ENCODE data around the gene PLIN4.

GRCh38 chr19:4557971-4558941, 40.0 kb upstream of the PLIN4 start:
- TF ChIP-seq MAX (IDR thresholded peaks at IDR 0.05; ENCODE audit: low read depth, low read length) = no peak
- TF ChIP-seq CTCF (IDR thresholded peaks at IDR 0.05; ENCODE audit: low read depth, low read length) = peak; percentile 73
